PFSK-1 (cell line): ENCODE measurements around the gene SCN8A.

Experiments used
- FOXP2 ChIP-seq: optimal IDR thresholded peaks from 2 replicates; pipeline ENCODE3; 2011; ENCODE audit warnings: borderline replicate concordance, control low read depth, inconsistent platforms; ENCODE audit not compliant: insufficient read depth; ENCODE audit errors: extremely low read length, extremely low read depth
- POLR2AphosphoS5 ChIP-seq: IDR thresholded peaks from 2 replicates; pipeline ENCODE4 v1.6.1; 2012; ENCODE audit warnings: low read depth, mild to moderate bottlenecking, control low read depth, low read length, moderate library complexity
- REST ChIP-seq, 2 experiments: IDR thresholded peaks; 2 replicates each; pipeline versions ENCODE4 v1.6.1 to v1.8.0; 2011 to 2012; ENCODE audit warnings: low read depth in 2 of 2, low read length in 2 of 2, control low read depth in 1 of 2, inconsistent platforms in 1 of 2, mild to moderate bottlenecking in 1 of 2, moderate library complexity in 1 of 2; ENCODE audit not compliant: insufficient read depth in 1 of 2
- SIN3A ChIP-seq: IDR thresholded peaks from 2 replicates; pipeline ENCODE4 v1.6.1; 2012; ENCODE audit warnings: mild to moderate bottlenecking, low read length, moderate library complexity, borderline replicate concordance; ENCODE audit not compliant: insufficient read depth
- TAF1 ChIP-seq: IDR thresholded peaks from 2 replicates; pipeline ENCODE4 v1.6.1; 2012; ENCODE audit warnings: low read length, control low read depth, borderline replicate concordance; ENCODE audit not compliant: insufficient read depth

Gene SCN8A

GRCh38 chr12:51692016-51692415, 101.0 kb downstream of the SCN8A start:
- TF ChIP-seq FOXP2 (no peak), REST (IDR thresholded peaks at IDR 0.05; ENCODE audit: insufficient read depth in 1 of 2, low read depth in 2 of 2, low read length in 2 of 2) (no peak), POLR2AphosphoS5 (no peak), SIN3A (no peak), TAF1 (no peak)

- TF ChIP-seq SIN3A (no peak), REST (IDR thresholded peaks at IDR 0.05; ENCODE audit: insufficient read depth in 1 of 2, low read depth in 2 of 2, low read length in 2 of 2) (no peak)
Observed at GRCh38 chr12:51693569-51693968, 102.5 kb downstream of the SCN8A start.

- TF ChIP-seq TAF1, result no peak
- TF ChIP-seq REST (IDR thresholded peaks at IDR 0.05; ENCODE audit: insufficient read depth in 1 of 2, low read depth in 2 of 2, low read length in 2 of 2), result no peak
- no peak for TF ChIP-seq FOXP2
- TF ChIP-seq SIN3A, result no peak
Observed at GRCh38 chr12:51694146-51694545, 103.1 kb downstream of the SCN8A start.

GRCh38 chr12:51695241-51696010, 104.4 kb downstream of the SCN8A start:
- TF ChIP-seq TAF1 (no peak), POLR2AphosphoS5 (no peak), SIN3A (no peak), FOXP2 (no peak)

- TF ChIP-seq POLR2AphosphoS5, result no peak
- TF ChIP-seq SIN3A, result no peak
- TF ChIP-seq FOXP2, result no peak
- no peak for TF ChIP-seq TAF1
- no peak for TF ChIP-seq REST (IDR thresholded peaks at IDR 0.05; ENCODE audit: insufficient read depth in 1 of 2, low read depth in 2 of 2, low read length in 2 of 2)
Observed at GRCh38 chr12:51699219-51699618, 108.2 kb downstream of the SCN8A start.
